Measurements from ENCODE around the gene OSBPL7.

- TF ChIP-seq CTCF (IDR thresholded peaks at IDR 0.05) (peak; percentile 49; the same call in 1 of the 2 replicates), REST (IDR thresholded peaks at IDR 0.05; ENCODE audit: insufficient read depth in 1 of 2, low read depth in 2 of 2, low read length in 1 of 2) (no peak), SIN3A (IDR thresholded peaks at IDR 0.05; ENCODE audit: borderline replicate concordance, insufficient read depth, low read depth, low read length) (no peak)
Observed at GRCh38 chr17:47850692-47851573, 29.3 kb upstream of the OSBPL7 start, which contains the start of gene SP6.

Measured in Panc1 (cell line).